ENCODE results near the gene ASIC4.

ASIC4 gene

DNA sequence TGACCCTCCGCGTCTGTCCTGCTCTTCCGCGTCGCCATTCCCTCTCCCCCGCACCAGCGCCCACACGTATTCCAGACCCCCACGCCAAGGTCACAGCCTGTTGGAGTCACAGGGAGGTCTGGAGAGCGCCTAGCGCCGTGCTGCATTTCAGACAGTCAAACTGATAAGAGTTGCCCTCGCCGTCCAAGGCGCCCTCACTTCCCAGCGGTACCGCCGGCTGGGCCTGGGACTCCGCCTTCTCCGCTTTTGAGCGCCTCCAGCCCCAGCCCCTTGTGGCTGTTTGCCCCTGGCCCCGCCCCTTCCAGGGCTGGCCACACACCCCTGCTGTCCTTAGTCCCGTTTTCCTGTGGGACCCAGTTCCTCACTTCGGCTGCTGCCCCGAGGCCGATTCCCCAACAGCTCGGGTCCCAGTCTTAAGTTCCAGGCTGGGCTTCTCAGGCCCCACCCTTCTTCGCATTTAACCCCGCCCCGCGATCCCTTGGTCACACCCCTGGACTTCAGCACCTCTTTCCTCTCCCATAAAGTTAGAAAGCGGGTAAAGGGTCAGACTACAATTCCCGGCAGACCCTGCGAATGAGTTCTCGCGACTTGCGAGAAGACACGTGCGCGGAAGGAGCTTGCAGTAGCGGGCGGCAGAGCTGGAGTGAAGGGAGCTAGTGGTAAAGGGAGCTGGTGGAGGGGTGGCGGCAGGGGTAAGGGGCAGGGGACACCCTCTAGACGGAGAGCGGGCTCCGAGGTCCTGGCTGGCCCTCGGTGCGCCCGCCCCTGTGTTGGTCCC lies 15.8 kb upstream of the ASIC4 start, which contains the start of gene GMPPA:
Gene GMPPA, plus strand, starts transcription at position 612 of the 778 bp plus-strand sequence. CDS start 1,085 bp downstream, outside the sequence.
- DNase-seq: peak; percentile 92

DNA sequence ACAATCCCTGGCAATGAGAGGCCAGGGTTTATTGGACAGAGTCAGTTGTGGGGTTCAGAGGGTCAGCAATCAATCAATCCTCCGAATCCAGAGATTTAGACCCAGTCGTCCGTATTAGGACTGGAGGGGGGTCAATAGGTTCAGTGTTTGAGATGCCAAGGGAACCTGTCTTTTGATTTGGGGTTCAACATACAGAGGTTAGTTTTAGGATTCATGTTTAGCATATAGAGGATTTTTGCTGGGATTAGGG lies 15.3 kb upstream of the ASIC4 start:
- no peak for DNase-seq

DNA sequence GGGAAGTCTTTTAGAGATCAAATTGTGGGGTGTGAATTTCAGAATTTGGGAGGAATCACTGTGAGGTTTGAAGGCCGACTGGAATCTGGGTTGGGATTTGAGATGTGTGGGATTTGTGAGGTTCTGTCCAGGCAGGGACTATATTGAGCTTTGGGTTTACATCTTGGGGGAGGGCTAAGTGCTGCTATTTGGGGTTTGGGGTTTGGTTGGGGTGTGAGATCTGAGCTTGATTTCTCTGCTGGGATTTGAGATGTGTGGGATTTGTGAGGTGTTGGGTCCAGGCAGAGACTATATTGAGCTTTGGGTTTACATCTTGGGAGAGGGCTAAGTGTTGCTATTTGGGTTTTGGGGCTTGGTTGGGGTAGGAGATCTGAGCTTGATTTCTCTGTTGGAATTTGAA lies 14.7 kb upstream of the ASIC4 start:
- no peak for DNase-seq

DNA sequence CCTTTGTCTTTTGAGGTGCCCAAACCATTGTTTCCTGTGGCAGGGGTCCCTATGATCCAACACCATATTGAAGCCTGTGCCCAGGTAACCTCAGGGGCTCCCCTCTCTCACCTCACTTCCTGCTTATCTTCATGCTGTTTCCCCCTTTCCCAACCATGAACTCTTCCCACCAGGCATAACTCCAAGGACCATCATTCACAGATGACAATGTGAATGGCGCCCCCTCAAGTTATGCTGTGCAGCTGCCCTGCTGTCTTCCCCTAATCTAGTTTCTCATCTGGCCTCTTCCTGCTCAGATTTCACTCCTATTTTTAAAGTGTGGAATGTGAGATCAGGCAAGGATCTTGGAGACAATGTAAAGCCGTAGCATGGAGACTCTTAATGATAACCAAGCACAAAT lies 14.1 kb upstream of the ASIC4 start:
- DNase-seq: no peak

DNA sequence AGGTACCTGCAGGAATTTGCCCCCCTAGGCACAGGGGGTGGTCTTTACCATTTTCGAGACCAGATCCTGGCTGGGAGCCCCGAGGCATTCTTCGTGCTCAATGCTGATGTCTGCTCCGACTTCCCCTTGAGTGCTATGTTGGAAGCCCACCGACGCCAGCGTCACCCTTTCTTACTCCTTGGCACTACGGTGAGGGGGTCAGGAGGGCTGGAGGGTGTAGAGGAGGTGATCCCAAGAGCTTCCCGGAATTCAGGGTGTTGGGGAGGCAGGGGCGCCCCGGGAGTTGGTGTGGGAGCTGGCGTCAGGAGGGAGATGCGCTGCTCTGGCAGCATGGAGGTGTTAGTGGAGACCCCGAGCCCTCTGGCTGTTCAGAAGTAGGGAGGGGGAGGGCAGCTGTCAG lies 12.4 kb upstream of the ASIC4 start:
- DNase-seq: no peak

DNA sequence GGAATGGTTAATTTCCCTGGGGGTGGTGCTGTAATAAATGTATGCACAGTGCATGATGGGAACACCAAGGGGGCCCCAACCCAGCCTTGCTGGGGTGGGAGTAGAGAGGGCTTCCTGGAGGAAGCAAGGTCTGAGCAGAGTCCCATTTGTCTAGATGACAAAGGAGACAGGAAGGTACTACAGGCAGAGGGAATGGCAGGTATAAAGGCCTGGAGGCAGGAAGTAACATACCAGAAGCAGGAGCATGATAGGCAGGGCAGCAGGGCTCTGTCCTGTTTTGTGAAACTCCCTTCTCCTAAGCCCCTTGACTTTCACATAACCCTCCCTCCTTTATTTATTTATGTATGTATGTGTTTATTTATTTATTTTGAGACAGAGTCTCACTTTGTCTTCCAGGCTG lies 11.7 kb upstream of the ASIC4 start:
- DNase-seq: no peak

DNA sequence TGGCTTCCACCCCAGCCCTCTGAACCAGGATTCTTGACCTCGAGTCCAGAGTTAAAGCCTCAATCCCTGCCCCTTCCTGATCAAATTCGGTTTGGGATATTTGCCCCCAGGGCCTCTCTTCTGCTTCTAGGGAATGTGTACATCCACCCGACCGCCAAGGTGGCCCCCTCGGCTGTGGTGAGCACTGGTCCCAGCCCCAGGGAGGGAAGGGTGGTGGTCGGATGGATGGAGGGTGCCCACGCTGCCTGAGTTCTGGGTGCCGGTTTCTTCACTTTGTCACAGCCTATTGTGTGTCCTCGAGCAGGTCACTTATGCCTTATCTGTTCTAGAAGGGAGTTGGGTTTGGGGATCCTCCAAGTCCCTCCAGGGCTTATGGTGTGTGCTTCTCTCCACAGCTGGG lies 8.7 kb upstream of the ASIC4 start:
- no peak for DNase-seq

DNA sequence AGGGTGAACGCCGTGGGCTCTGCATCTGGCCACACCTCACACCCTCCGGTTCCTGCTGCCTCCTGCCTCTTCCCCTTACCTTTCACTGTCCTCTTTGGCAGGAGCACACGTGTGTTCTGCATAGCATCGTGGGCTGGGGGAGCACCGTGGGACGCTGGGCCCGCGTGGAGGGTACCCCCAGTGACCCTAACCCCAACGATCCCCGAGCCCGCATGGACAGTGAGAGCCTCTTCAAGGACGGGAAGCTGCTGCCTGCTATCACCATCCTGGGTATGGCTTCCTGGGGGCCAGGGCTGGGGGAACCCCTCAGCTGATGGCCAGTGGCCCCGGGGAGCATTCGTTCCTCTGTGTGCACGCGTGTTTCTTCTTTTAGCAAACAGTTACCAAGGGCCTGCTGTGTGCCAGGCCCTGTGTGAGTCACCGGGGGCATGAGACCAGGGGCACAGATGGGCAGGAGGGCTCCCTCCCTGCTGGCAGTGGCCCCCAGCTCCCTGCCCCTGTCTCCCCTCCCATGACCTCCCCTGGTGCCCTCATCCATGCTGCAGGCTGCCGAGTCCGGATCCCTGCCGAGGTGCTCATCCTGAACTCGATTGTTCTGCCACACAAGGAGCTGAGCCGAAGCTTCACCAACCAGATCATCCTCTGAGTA lies 8.0 kb upstream of the ASIC4 start:
- no peak for DNase-seq

DNA sequence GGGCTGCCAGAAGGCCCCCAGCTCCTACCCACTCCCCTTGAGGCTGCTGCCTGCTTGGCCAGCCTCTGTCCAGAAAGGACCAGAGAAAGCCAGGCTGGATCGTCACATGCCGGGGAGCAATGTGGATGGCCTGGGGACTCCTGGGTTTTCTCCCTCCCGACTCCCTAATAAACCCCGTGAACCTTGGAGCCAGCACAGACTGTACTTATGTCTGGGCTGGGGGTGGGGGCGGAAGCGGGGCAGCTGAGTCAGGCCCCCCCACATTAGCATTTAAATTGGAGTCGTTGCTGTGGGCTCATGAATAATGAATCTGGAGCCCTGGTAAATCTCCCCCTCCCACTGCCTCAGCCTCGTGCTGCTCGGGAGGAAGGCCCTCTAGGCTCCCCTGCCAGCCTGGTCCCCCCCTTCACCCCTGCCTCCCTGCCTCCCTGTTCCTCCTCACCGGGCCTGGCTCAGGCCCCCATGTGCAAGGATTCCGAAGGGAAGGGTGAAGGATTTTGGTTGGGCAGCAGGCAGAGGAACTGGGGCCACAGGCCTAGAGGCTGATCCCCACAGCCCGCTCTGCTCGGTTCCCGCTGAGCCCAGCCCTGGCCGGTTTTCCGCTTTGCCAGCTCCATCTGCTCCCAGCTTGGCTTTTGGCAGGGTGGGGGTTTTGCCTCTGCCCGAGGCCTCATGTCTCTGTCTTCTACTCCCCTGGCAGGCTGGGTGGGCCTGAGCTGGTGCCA lies 7.3 kb upstream of the ASIC4 start:
- no peak for DNase-seq

DNA sequence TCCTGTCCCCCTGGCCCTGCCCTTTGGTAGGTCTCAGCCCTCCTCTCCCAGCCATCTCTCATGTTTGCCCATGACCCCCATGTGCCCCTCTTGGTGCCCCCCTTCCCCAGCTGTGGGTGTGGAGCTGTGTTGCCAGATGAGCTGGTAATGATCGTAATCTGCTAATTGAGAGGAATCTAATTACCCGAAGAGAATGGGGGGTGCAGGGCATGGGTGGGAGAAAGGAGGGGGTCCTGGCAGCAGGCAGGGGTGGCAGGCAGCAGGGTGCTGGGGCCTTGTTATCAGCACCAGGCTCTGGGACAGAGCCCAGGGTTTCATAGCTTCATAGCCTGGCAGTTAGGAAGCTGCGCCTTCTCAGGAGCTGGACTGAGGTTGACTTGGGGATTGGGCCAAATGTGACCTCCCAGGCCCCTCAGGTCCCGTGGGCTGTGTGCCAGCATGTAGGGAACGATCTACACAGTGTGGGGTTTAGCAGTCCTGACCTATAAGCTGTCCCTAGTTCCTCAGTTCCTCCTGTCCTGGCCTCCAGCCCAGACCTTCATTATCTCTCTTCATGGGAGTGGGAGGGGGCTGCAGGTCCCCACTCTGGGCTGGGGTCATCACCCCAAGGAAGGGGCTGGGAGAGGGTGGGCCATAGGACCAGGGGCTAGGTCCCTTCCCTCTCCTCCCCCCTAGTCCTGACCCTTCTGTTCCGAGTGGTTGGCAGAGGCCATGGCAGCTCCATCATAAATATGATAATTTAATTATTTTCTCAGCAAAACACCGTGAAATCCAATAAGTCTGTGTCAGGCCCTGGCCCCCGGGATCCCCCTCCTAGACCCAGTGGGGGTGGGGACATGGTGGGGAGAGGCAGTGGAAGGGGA lies 6.5 kb upstream of the ASIC4 start:
- no peak for DNase-seq

DNA sequence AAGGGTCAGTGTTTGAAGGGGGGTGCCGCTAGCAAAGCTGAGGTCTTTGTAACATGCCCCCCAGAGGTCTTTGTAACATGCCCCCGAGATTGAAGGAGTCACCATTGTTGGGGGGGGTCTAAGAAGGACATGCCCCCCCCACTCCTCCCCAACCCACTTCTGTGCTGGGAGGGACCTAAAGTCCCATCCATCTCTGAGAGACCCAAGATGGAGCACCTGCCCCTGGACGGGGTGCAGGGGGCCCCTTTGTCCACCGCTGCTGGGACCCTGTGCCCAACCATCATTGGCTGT lies 5.9 kb upstream of the ASIC4 start:
- DNase-seq: no peak

DNA sequence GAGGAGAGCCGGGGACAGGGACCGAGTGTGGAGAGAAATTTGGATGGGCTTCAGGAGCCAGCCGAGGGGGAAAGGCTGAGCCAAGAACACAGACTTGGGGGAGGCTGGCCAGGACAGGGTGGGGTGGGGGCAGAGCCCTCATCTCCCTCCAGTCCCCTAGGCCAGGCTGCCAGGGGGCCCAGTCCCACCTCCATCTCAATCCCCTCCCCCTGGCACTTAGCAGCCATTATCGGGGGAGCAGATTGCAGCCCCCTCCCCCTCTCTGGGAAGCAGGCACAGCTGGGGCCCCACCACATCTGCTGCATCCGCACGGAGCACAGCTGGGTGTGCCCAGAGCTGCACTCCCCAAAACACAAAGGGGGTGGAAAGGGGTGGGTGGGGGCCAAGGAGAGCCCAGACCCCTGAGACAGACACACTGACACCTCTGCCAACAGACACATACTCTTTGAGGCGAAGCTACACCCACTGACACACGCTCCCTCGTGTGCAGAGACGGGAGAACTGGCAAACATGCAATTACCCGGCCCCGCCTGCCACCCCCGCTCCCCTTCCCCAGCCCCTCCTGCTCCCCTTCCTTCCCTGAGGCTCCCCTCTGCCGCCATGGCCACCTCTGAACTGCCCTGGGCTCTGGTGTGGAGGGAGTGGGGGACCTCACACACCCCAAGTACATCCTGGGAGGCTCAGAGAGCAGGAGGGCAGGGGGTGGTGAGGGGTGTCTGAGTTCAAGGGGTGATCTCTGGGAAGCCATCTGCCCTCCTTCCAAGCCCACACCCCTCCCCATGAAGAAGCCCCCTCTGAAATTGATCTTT lies 5.1 kb upstream of the ASIC4 start:
- DNase-seq: no peak

DNA sequence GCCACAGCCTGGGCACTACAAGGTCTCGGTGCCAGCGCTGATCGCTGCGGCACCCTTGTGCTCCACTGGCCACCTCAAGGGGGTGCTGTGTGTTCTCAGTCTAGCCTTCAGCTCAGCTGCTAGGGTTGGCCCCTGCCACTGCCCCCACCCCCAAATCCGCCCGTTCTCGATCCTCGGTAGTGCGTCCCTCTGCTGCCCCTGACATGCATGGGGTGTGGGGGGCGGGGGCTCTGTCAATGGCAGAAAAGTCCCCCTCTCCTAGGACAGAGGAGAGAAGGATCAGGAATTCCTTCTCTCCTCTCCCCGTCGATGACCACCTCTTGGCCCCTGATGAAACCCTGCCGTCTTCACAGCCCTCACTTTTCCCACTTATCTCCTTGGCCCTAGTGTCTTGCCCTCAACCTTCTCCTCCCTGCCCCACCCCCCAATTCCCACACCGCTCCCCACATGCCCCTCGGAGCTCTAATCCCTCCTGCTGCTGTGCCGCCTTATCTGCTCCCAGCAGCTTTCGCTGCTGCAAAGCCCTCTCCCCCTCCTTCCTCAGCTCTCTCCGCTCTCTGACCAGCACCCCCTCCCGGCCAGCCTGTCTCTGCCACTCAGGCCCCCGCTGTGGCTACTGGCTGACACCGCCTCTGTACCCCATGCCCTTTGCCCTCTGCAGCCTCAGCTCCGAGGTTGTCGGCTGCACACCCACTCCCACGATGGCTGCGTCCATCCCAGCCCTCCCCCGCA lies 4.3 kb upstream of the ASIC4 start:
- DNase-seq: peak; percentile 27

DNA sequence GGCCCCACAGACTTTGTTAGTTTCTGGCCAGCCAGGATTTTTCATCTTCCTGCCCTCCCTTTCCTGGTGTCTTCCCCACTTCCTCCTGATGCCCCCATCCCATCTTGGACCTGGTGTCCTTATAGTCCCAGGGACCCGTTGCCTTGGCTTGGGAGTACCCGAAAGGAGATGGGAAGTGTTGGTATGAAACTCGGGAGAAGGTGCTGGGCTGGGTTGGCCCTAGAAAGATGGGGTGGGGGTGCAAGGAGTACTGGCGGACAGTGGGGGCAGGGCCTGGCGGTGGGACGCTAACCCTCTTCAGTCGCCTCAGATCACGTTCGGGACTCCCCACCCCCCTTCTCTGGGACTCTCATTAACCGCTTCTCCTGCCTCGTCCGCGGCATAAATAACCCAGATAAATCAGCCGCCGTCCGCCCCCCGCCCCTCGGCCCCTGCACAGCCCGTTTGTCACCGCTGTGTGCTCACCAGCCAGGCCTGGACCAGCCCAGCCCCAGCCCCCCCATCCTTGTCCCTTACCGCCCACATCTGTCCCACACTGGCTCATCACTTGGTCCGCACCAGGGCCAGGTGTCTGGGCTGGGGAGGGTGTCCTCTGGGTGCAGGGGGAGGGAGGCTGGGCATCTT lies 3.7 kb upstream of the ASIC4 start:
- no peak for DNase-seq

DNA sequence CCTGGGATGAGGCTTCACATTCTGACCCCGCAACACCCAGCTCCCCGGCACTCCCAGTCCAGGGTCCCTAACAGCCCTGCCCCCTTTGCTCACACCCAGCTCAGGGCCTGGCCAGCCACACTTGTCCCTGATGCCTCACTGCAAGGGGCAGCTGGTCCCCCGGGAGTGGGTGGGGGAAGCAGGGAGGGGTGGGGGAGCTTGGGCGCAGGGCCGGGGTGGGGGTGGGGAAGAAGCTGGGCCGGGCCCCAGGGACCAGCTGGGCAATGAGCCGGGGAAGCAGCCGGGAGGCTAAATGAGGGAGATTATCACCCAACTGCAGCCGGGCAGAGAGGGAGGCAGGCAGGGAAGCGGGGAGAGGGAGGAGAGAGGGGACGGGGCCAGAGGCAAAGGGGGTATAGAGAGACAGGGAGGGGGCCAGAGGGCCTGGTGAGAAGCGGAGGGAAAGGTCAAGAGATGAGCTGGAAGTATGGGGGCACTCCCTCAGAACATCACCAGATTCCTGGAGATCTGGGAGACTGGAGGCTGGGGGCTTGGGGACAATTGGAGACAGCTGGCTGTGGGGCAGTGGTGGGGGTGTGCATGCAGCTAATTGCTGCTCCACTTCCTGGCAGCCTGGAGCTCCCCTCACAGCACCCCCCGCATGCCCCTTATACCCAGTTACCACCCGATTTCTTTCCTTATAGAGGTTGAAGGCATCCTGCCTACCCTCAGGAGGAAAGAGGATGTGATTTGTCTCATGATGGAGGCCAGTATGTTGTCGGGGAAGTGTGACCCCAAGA lies 2.5 kb upstream of the ASIC4 start:
- no peak for DNase-seq

DNA sequence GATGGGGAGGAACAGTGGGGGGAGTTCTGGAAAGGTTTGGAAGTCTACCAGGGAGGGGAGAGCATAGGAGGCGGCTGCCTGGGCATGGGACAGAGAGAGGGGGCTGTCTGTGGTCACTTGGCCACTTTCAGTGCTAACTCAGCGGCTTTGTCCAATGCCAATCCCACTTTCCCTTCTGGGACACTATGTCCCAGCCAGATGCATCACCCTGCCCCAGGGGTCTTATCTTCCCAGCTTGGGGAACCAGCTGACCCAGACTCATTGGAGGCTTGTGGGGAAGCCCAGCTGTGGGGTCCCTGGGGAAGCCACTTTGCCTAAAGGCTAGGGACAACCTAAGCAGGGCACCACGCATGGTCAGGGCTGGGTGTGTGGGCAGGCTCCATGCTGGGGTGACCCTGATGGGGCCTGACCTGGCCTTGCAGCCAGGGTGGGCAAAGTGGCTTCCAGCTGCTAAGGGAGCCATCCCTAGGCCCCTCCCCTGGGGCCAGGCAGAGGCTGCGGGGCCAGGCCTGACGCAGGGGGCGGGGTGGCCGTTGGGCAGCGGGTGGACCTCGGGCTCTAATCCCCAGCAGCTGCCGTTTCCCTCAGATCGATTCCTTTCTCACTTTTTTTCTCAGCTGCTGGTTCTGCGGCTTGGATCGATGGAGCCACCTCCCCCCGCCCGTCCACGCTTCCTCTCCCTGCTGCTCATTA lies 1.6 kb upstream of the ASIC4 start:
- DNase-seq: no peak

DNA sequence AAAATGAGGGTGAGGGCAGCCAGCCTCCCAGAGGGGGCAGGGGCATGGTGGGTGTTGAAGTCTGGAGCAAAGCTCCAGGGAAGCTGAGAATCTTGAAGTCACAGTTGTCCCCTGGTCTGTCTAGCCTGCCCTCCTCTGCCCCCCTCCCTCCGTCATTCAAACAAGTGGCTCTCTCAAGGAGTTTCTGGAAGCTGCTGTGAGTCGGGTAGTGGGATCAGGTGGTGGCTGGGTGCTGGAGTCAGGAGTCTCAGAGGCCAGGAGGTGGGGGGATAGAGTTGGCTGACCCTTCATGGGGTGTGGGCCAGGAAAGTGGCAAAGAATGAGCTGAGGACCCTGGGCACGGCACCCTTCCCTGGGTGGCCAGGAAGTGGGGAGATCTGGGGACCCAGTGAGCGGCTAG lies 495 bp upstream of the ASIC4 start:
- no peak for DNase-seq

DNA sequence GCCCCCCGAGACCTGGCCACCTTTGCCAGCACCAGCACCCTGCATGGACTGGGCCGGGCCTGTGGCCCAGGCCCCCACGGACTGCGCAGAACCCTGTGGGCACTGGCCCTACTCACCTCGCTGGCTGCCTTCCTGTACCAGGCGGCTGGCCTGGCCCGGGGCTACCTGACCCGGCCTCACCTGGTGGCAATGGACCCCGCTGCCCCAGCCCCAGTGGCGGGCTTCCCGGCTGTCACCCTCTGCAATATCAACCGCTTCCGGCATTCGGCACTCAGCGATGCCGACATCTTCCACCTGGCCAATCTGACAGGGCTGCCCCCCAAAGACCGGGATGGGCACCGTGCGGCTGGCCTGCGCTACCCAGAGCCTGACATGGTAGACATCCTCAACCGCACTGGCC lies 554 bp downstream of the ASIC4 start:
- DNase-seq: no peak

DNA sequence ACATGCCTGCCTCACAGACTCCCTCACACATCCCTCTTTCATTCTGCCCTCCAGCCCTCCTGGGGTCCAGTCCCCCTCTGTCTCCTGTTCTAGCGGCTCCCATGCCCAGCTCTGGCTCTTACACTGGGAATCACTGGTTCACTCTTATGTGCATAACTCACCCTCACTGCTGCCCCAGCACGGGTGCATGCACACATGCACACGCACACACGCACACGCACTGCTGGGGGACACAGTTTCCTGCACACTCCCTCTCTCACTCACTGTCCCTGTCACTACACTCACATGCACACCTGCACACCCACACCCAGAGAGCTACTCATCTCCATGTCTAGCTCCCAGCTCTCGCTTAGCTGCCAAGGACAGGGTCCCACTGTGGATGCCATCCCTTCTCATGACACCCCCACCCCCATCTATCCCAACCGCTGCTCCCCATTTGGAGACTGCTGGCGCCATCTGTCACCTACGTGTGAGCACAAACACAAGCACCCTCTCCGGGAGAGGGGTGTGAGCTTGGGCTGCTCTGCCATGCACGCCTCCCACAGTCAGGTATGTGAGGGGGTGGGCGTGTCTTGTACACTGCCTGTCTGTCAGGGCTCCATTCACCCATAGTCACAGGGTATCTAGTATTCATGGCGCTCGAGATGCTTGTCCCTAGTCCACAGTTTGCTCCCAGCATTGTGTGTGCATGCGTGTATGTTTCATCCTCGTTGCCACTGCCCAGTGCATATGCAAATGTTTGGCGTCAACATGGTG lies 1.8 kb downstream of the ASIC4 start:
- DNase-seq: no peak
